Caco-2 (cell line): ENCODE results near the gene ME3. TPM values are rescaled to one million over a fixed set of nuclear protein-coding genes. Genes with fewer than 3 reads are reported as not detected.

Source experiments
- BruUV-seq: library from RNA; stranded (reverse); fragments of 400-500 nt; replicated peaks from 2 replicates; lab custom pipeline; 2021; lab: Mats Ljungman, UMichigan
- CTCF ChIA-PET: fragments of 300-600 bp; sonication (Branson Sonifier 250); formaldehyde crosslinking; loops from one replicate; lab custom pipeline; 2022; ENCODE audit warnings: antibody characterized with exemption; lab: Charles Lee
- POLR2A ChIA-PET: fragments of 300-600 bp; sonication (Branson Sonifier 250); formaldehyde crosslinking; loops from one replicate; lab custom pipeline; 2022; ENCODE audit warnings: antibody characterized with exemption; lab: Charles Lee
- DNase-seq, 2 experiments: peaks; one replicate each; pipeline versions ENCODE4 v3.0.0 to v3.0.0-alpha.2; 2020 to 2022
- H3K27me3 ChIP-seq: replicated peaks from 2 replicates; pipeline ENCODE4 v1.6.0; 2011; ENCODE audit warnings: low read length; ENCODE audit not compliant: control insufficient read depth, insufficient read depth
- H3K36me3 ChIP-seq: 2 replicates; pipeline ENCODE4 v1.5.1; 2011; ENCODE audit warnings: low read length; ENCODE audit not compliant: control insufficient read depth, insufficient read depth
- H3K4me1 ChIP-seq: fragments of 250-450 bp; sonication (Bioruptor Pico); 2 replicates; pipeline ENCODE4 v1.5.1; 2020; ENCODE audit warnings: mild to moderate bottlenecking
- H3K4me3 ChIP-seq: 2 replicates; pipeline ENCODE4 v1.5.1; 2011; ENCODE audit warnings: low read depth, mild to moderate bottlenecking, control low read depth, low read length
- H3K9me3 ChIP-seq: fragments of 250-450 bp; sonication (Bioruptor Pico); 2 replicates; pipeline ENCODE4 v1.5.1; 2020; ENCODE audit warnings: mild to moderate bottlenecking, moderate library complexity
- H3K27ac Mint-ChIP-seq: one replicate; pipeline ENCODE4 v1.8.0; 2022; ENCODE audit warnings: mixed read lengths; ENCODE audit not compliant: unreplicated experiment
- H3K27me3 Mint-ChIP-seq: one replicate; pipeline ENCODE4 v1.8.0; 2022; ENCODE audit warnings: mixed read lengths; ENCODE audit not compliant: insufficient read depth, unreplicated experiment
- H3K36me3 Mint-ChIP-seq: one replicate; pipeline ENCODE4 v1.8.0; 2022; ENCODE audit warnings: mild to moderate bottlenecking, mixed read lengths; ENCODE audit not compliant: insufficient read depth, unreplicated experiment
- H3K4me1 Mint-ChIP-seq: one replicate; pipeline ENCODE4 v1.8.0; 2022; ENCODE audit warnings: low read depth, mixed read lengths; ENCODE audit not compliant: unreplicated experiment
- H3K4me3 Mint-ChIP-seq: one replicate; pipeline ENCODE4 v1.8.0; 2022; ENCODE audit warnings: mild to moderate bottlenecking, moderate library complexity, mixed read lengths; ENCODE audit not compliant: unreplicated experiment
- H3K9me3 Mint-ChIP-seq: one replicate; pipeline ENCODE4 v1.8.0; 2022; ENCODE audit warnings: mixed read lengths; ENCODE audit not compliant: unreplicated experiment
- intact Hi-C: fragments of 100-400 bp; cut with micrococcal nuclease; formaldehyde crosslinking; loops from one replicate; pipeline ENCODE4 v1.10.0; 2022; ENCODE audit not compliant: unreplicated experiment
- total RNA-seq: library from RNA; stranded (reverse); gene quantifications from 2 replicates; pipeline ENCODE4 v1.2.3, GENCODE V29; 2022
- TF ChIP-seq, protein P1 (sequence below), 2 experiments: fragments of 200-600 bp in 1 of 2; IDR thresholded peaks; 1 replicate in 1 of 2; 2 replicates in 1 of 2; pipeline versions ENCODE4 v1.5.1 to v1.8.0; 2011 to 2022; ENCODE audit warnings: antibody characterized with exemption in 1 of 2, control low read depth in 1 of 2, inconsistent platforms in 1 of 2, low read depth in 1 of 2, low read length in 1 of 2, mild to moderate bottlenecking in 1 of 2, moderate library complexity in 1 of 2; ENCODE audit not compliant: insufficient read depth in 1 of 2, severe bottlenecking in 1 of 2, unreplicated experiment in 1 of 2

The ME3 gene
- total RNA-seq, 1 experiment from 2014 or later = 32.8 TPM

DNA sequence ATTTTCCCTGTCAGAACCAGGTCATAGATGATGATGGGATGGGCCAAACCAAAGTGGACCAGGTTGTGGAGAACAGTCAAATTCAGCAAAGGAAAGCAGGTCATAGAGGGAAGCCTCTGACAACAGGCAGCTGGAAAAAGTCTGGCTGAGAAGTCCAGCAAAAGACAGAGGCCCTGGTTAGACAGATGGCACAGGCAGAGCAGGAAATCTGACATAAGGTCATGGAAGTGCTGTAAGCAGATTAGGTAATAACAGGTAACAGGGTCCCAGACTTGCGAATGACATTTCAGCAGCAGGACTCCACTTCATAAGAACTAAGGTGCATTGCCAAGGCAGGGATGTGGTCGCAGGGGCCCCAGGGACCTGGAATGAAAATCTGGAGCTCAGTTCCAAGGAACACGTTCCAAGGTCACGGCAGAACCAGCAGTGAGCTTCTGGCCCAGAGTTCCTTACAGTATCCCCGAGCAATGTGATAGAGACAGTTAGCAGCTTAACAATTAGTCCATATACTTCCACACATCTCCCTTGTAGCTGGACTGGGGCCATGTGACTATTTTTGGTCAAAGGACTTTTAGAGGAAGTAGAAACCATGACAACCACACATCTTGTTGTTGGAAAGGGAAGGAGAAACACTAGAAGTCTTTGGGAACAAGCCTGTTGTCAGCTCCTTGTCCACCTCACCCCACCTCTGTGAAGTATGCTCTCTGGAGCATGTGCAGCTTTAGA is 75.4 kb downstream of the ME3 start:
- ChIA-PET POLR2A (no interaction called here), CTCF (interaction anchor here (0.9 kb wide), 1 partner anchor 11 kb away, joined by 5 read pairs; no protein-coding TSS in a partner anchor)
- H3K4me1 ChIP-seq = peaks cover 19% of the 10 kb centered on the region
- no peaks in the 10 kb centered on the region for H3K36me3 ChIP-seq
- no TSS peak for BruUV-seq
- no peak overlapping the region for H3K4me3 ChIP-seq
- H3K4me1 Mint-ChIP-seq = peaks cover 20% of the 10 kb centered on the region
- DNase-seq = no peak
- H3K4me3 Mint-ChIP-seq = no peak overlapping the region
- TF ChIP-seq, protein P1, sequence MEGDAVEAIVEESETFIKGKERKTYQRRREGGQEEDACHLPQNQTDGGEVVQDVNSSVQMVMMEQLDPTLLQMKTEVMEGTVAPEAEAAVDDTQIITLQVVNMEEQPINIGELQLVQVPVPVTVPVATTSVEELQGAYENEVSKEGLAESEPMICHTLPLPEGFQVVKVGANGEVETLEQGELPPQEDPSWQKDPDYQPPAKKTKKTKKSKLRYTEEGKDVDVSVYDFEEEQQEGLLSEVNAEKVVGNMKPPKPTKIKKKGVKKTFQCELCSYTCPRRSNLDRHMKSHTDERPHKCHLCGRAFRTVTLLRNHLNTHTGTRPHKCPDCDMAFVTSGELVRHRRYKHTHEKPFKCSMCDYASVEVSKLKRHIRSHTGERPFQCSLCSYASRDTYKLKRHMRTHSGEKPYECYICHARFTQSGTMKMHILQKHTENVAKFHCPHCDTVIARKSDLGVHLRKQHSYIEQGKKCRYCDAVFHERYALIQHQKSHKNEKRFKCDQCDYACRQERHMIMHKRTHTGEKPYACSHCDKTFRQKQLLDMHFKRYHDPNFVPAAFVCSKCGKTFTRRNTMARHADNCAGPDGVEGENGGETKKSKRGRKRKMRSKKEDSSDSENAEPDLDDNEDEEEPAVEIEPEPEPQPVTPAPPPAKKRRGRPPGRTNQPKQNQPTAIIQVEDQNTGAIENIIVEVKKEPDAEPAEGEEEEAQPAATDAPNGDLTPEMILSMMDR (IDR thresholded peaks at IDR 0.05; ENCODE audit: insufficient read depth in 1 of 2, low read depth in 1 of 2, low read length in 1 of 2, severe bottlenecking in 1 of 2, unreplicated experiment in 1 of 2) = no peak
- peaks cover 32% of the 10 kb centered on the region for H3K9me3 Mint-ChIP-seq
- no peaks in the 10 kb centered on the region for H3K36me3 Mint-ChIP-seq
- no peaks in the 10 kb centered on the region for H3K27me3 Mint-ChIP-seq
- intact Hi-C loops = no loop called here
- no peaks in the 10 kb centered on the region for H3K27me3 ChIP-seq
- peak overlapping the region; percentile 62 for H3K27ac Mint-ChIP-seq
- H3K9me3 ChIP-seq = no peaks in the 10 kb centered on the region

DNA sequence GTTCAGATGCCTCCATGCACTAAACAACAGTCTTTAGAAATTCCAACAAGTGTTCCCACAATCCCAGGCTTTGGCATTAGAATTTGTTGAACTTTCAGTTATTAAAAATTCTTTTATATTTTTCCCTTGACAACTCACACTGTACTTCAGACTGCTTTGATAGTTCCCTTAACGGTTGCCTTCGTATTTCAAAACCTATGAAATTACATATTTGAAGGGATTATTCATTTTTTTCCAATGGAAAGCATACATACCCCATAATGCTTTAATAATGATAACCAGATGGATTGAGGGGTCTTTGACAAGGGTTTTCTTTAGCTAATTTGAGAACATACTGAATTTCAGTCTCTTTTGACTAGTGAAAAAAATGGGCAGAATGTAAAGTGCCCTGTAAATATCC is 76.5 kb downstream of the ME3 start:
- H3K27me3 Mint-ChIP-seq = no peaks in the 10 kb centered on the region
- intact Hi-C loops = no loop called here
- CTCF ChIA-PET = interaction anchor here (1.3 kb wide), 1 partner anchor 12 kb away, joined by 6 read pairs; no protein-coding TSS in a partner anchor
- DNase-seq = no peak
- Histone ChIP-seq H3K36me3 (no peaks in the 10 kb centered on the region), H3K9me3 (no peaks in the 10 kb centered on the region), H3K27me3 (no peaks in the 10 kb centered on the region), H3K4me1 (peaks cover 26% of the 10 kb centered on the region), H3K4me3 (no peak overlapping the region)
- peaks cover 21% of the 10 kb centered on the region for H3K4me1 Mint-ChIP-seq
- no peaks in the 10 kb centered on the region for H3K36me3 Mint-ChIP-seq
- POLR2A ChIA-PET = no interaction called here
- peaks cover 32% of the 10 kb centered on the region for H3K9me3 Mint-ChIP-seq
- H3K4me3 Mint-ChIP-seq = no peak overlapping the region
- TF ChIP-seq, protein P1 (IDR thresholded peaks at IDR 0.05; ENCODE audit: insufficient read depth in 1 of 2, low read depth in 1 of 2, low read length in 1 of 2, severe bottlenecking in 1 of 2, unreplicated experiment in 1 of 2) = no peak
- no TSS peak for BruUV-seq
- H3K27ac Mint-ChIP-seq = no peak overlapping the region

DNA sequence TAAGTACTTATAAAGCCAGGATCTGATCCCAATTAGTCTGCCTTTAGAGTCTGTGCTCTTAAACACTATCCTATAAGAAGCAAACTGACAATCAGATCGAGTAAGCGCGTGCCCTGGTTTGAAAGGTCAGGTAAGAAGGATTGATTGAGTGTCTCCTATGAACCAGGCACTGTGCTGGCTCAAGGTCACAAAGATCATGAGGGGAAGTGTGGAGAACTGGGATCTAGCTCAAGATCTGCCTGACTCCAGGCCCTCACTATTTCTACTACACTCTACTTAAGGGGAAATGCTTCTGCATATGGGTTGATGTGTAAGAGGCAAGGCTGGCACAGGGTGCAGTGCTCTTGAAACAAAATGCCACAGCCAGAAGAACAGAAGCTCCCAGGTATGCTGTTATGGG is 77.0 kb downstream of the ME3 start:
- Histone ChIP-seq H3K9me3 (no peaks in the 10 kb centered on the region), H3K27me3 (no peaks in the 10 kb centered on the region), H3K36me3 (no peaks in the 10 kb centered on the region), H3K4me3 (no peak overlapping the region), H3K4me1 (peaks cover 26% of the 10 kb centered on the region)
- DNase-seq = peak in 1 of 2 experiments; percentile 56
- TF ChIP-seq, protein P1 (IDR thresholded peaks at IDR 0.05; ENCODE audit: insufficient read depth in 1 of 2, low read depth in 1 of 2, low read length in 1 of 2, severe bottlenecking in 1 of 2, unreplicated experiment in 1 of 2) = no peak
- intact Hi-C loops = no loop called here
- CTCF ChIA-PET = interaction anchor here (1.3 kb wide), 1 partner anchor 13 kb away, joined by 6 read pairs; no protein-coding TSS in a partner anchor
- POLR2A ChIA-PET = no interaction called here
- Mint-ChIP-seq H3K27me3 (no peaks in the 10 kb centered on the region), H3K4me1 (peaks cover 21% of the 10 kb centered on the region), H3K9me3 (peaks cover 32% of the 10 kb centered on the region), H3K36me3 (no peaks in the 10 kb centered on the region), H3K27ac (no peak overlapping the region), H3K4me3 (no peak overlapping the region)
- BruUV-seq = no TSS peak
